GM12878 (cell line): ENCODE measurements around the gene NCAPH2. TPM values are rescaled to one million over a fixed set of nuclear protein-coding genes. Genes with fewer than 3 reads are reported as not detected.

ENCODE experiments used
- ATAC-seq: fragments of 200-7000 bp; cut with Tn5 transposase; 3 replicates; pipeline ENCODE4 v1.9.1; 2020; ENCODE audit warnings: mild to moderate bottlenecking, moderate library complexity
- BruUV-seq: library from RNA; stranded (reverse); fragments of 400-500 nt; replicated peaks from 2 replicates; lab custom pipeline; 2021; lab: Mats Ljungman, UMichigan
- CTCF ChIA-PET: fragments of 300-600 bp; sonication (Branson Sonifier 250); formaldehyde crosslinking; extraction: SDS; loops from one replicate; lab custom pipeline; 2021; ENCODE audit warnings: inconsistent platforms; lab: Yijun Ruan, JAX
- POLR2A ChIA-PET: fragments of 350-600 bp; formaldehyde crosslinking; extraction: SDS; loops from one replicate; lab custom pipeline; 2021; ENCODE audit warnings: inconsistent platforms; lab: Charles Lee
- RAD21 ChIA-PET: fragments of 300-600 bp; sonication (Branson Sonifier 250); formaldehyde crosslinking; loops from one replicate; lab custom pipeline; 2023; ENCODE audit warnings: antibody characterized with exemption; ENCODE audit not compliant: unreplicated experiment; lab: Charles Lee
- SMC1A ChIA-PET: fragments of 300-600 bp; sonication (Branson Sonifier 250); formaldehyde crosslinking; loops from one replicate; lab custom pipeline; 2023; ENCODE audit not compliant: unreplicated experiment, uncharacterized antibody; lab: Charles Lee
- DNase-seq: peaks from one replicate; pipeline ENCODE4 v3.0.0-alpha.2; 2011; ENCODE audit warnings: low read depth, low spot score
- FAIRE-seq: peaks from 3 replicates; lab custom pipeline; 2011; peaks lifted over from hg19 to GRCh38; lab: Jason Lieb, UNC
- H2AFZ ChIP-seq: 2 replicates; pipeline ENCODE4 v1.6.0; 2011; ENCODE audit warnings: low read depth, low read length, control low read depth; ENCODE audit not compliant: control insufficient read depth
- H3K27ac ChIP-seq: 2 replicates; pipeline ENCODE4 v1.5.1; 2011; ENCODE audit warnings: control low read depth; ENCODE audit not compliant: control insufficient read depth, insufficient read depth
- H3K27me3 ChIP-seq, 2 experiments: replicated peaks in 1 of 2; 2 replicates each; pipeline versions ENCODE4 v1.6.0 to v1.6.1; 2011; ENCODE audit warnings: low read length in 1 of 2; ENCODE audit not compliant: control insufficient read depth in 2 of 2, insufficient read depth in 2 of 2
- H3K36me3 ChIP-seq, 2 experiments: 2 replicates each; pipeline ENCODE4 v1.5.1; 2011; ENCODE audit warnings: low read length in 1 of 2; ENCODE audit not compliant: control insufficient read depth in 2 of 2, insufficient read depth in 2 of 2
- H3K4me1 ChIP-seq: 2 replicates; pipeline ENCODE4 v1.6.1; 2011; ENCODE audit warnings: mild to moderate bottlenecking, low read length, moderate library complexity, mixed read lengths; ENCODE audit not compliant: control insufficient read depth, insufficient read depth
- H3K4me2 ChIP-seq: 2 replicates; pipeline ENCODE4 v1.6.0; 2011; ENCODE audit warnings: control low read depth; ENCODE audit not compliant: control insufficient read depth, insufficient read depth
- H3K4me3 ChIP-seq: fragments of 200-600 bp; sonication (generic); 2 replicates; pipeline ENCODE4 v1.5.1; 2016
- H3K79me2 ChIP-seq: 2 replicates; pipeline ENCODE4 v1.6.0; 2011; ENCODE audit warnings: low read length; ENCODE audit not compliant: control insufficient read depth, insufficient read depth
- H3K9ac ChIP-seq: 2 replicates; pipeline ENCODE4 v1.8.0; 2011; ENCODE audit warnings: low read length, control low read depth, mixed read lengths; ENCODE audit not compliant: control insufficient read depth, insufficient read depth
- H3K9me3 ChIP-seq: replicated peaks from 3 replicates; pipeline ENCODE4 v1.5.1; 2011; ENCODE audit warnings: mild to moderate bottlenecking, low read length; ENCODE audit not compliant: control insufficient read depth, insufficient read depth
- H4K20me1 ChIP-seq: 2 replicates; pipeline ENCODE4 v1.6.0; 2011; ENCODE audit not compliant: control insufficient read depth, insufficient read depth
- CBX5 ChIP-seq: sonication (generic); IDR thresholded peaks from 2 replicates; pipeline ENCODE4 v1.6.1; 2016; ENCODE audit warnings: low read depth, moderate library complexity, mild to moderate bottlenecking, inconsistent platforms
- ESRRA ChIP-seq: IDR thresholded peaks from 2 replicates; pipeline ENCODE4 v1.6.1; 2012; ENCODE audit warnings: mild to moderate bottlenecking, low read length, improper control_type of control experiment
- FOXK2 ChIP-seq: fragments of 450-650 bp; IDR thresholded peaks from 2 replicates; pipeline ENCODE4 v1.6.1; 2017; ENCODE audit warnings: mild to moderate bottlenecking, moderate library complexity
- GATAD2B ChIP-seq: fragments of 450-650 bp; conservative IDR thresholded peaks from 2 replicates; pipeline ENCODE4 v1.6.1; 2017; ENCODE audit warnings: low read depth, mild to moderate bottlenecking, moderate library complexity
- KDM1A ChIP-seq: fragments of 200-600 bp; sonication (generic); IDR thresholded peaks from 2 replicates; pipeline ENCODE4 v1.6.1; 2016; ENCODE audit warnings: borderline replicate concordance
- MEF2A ChIP-seq: IDR thresholded peaks from 2 replicates; pipeline ENCODE4 v1.6.1; 2011; ENCODE audit warnings: low read depth, mild to moderate bottlenecking, low read length, moderate library complexity; ENCODE audit not compliant: insufficient read depth
- RAD51 ChIP-seq: fragments of 450-650 bp; IDR thresholded peaks from 2 replicates; pipeline ENCODE4 v1.6.1; 2016; ENCODE audit warnings: moderate library complexity, mild to moderate bottlenecking, inconsistent platforms
- SUPT20H ChIP-seq: IDR thresholded peaks from 2 replicates; pipeline ENCODE4 v1.6.1; 2011; ENCODE audit warnings: low read depth, mild to moderate bottlenecking, low read length, moderate library complexity, borderline replicate concordance; ENCODE audit not compliant: control insufficient read depth
- ZNF207 ChIP-seq: fragments of 450-650 bp; IDR thresholded peaks from 2 replicates; pipeline ENCODE4 v1.6.1; 2014; ENCODE audit warnings: antibody characterized with exemption, mild to moderate bottlenecking, borderline replicate concordance
- WGBS: methylation state at CpG from one replicate; pipeline ENCODE4 v1.1.6; 2016; ENCODE audit warnings: low lambda C conversion rate; ENCODE audit not compliant: insufficient replicate concordance, insufficient coverage; ENCODE audit errors: missing lambda C conversion rate; 5-methylcytosine and 5-hydroxymethylcytosine counted together
- in situ Hi-C: fragments of 300-500 bp; cut with MboI; formaldehyde crosslinking; loops from 9 replicates; pipeline ENCODE4 v1.14.3; 2018; ENCODE audit warnings: mixed read lengths
- intact Hi-C: fragments of 100-400 bp; cut with micrococcal nuclease; formaldehyde crosslinking; loops from one replicate; pipeline ENCODE4 v1.14.2; 2022; ENCODE audit not compliant: unreplicated experiment
- polyA plus RNA-seq, 11 experiments: library from polyadenylated mRNA; depleted of rRNA in 4 of 11; unstranded in 6 of 11; stranded (reverse) in 5 of 11; fragments of >200 nt; fragmentation: Nextera tagmentation in 4 of 11; fragmentation: Illumina TruSeq in 1 of 11; extraction: Ambion mirVana in 4 of 11; extraction: Trizol in 1 of 11; gene quantifications; 1 replicate in 1 of 11; 2 replicates in 10 of 11; pipeline versions ENCODE4 v1.2.1 to v1.2.3, GENCODE V29; 2011 to 2016; ENCODE audit warnings: inconsistent platforms in 2 of 11, missing spikeins in 2 of 11, low read depth in 1 of 11
- total RNA-seq, 4 experiments: library from RNA; depleted of rRNA in 3 of 4; stranded (reverse); fragments of >200 nt in 3 of 4; fragmentation: Illumina TruSeq in 1 of 4; extraction: Trizol in 1 of 4; gene quantifications; 2 replicates each; pipeline versions ENCODE4 v1.2.1 to v1.2.3, GENCODE V29; 2013 to 2021

Gene NCAPH2
- total and polyA plus RNA-seq, 10 of the 15 experiments (the other 5 are each of a cell fraction or from before 2014, with no cell fraction given) = 5.0 to 110 (median 59.9) TPM

GRCh38 chr22:50502628-50503474 lies 5.2 kb upstream of the NCAPH2 start:
- POLR2A ChIA-PET = interaction anchor here (0.6 kb wide), 1 partner anchor 29 kb away, joined by 3 read pairs; no protein-coding TSS in a partner anchor
- Histone ChIP-seq H2AFZ (no peak overlapping the region), H3K9me3 (no peaks in the 10 kb centered on the region), H3K4me2 (no peak overlapping the region), H3K27me3 (no peaks in the 10 kb centered on the region), H3K4me3 (no peak overlapping the region), H3K79me2 (peaks cover 13% of the 10 kb centered on the region), H3K4me1 (peaks cover 4% of the 10 kb centered on the region), H4K20me1 (no peaks in the 10 kb centered on the region), H3K36me3 (peaks cover 4 to 8% of the 10 kb centered on the region in 2 experiments; a peak in 3 of 4 replicates), H3K27ac (no peak overlapping the region)
- 86% methylated on average over 23 of the region's 24 CpGs for WGBS
- BruUV-seq = no TSS peak
- SMC1A ChIA-PET = interaction anchor here (1.7 kb wide), 1 partner anchor 118 kb away, joined by 4 read pairs; no protein-coding TSS in a partner anchor
- no peak for FAIRE-seq
- in situ Hi-C loops = no loop called here
- intact Hi-C loops = no loop called here
- DNase-seq = no peak
- ATAC-seq = no peak
- TF ChIP-seq FOXK2 (no peak), GATAD2B (no peak), RAD51 (no peak), CBX5 (no peak), ESRRA (no peak), ZNF207 (no peak), MEF2A (no peak), SUPT20H (no peak), KDM1A (no peak)
- TF ChIP-seq, all 136 proteins: peak for 0
- H3K9ac ChIP-seq = no peak overlapping the region
- ChIA-PET RAD21 (no interaction called here), CTCF (interaction anchor here (0.5 kb wide), 1 partner anchor 51 kb away, joined by 3 read pairs; no protein-coding TSS in a partner anchor)
